OCI-LY1 (cell line): ENCODE data around the gene RNF19B.

ENCODE experiments used
- H2AFZ ChIP-seq: fragments of 200-600 bp; sonication (generic), shearing (Covaris generic); 2 replicates; pipeline ENCODE4 v1.6.0; 2014; ENCODE audit warnings: antibody characterized with exemption, mild to moderate bottlenecking, low read length
- H3F3A ChIP-seq: fragments of 200-600 bp; sonication (generic), shearing (Covaris generic); 2 replicates; pipeline ENCODE4 v1.6.0; 2014; ENCODE audit warnings: mild to moderate bottlenecking, antibody characterized with exemption, low read length, moderate library complexity; ENCODE audit not compliant: insufficient read depth
- H3K27ac ChIP-seq: fragments of 200-600 bp; sonication (generic); 2 replicates; pipeline ENCODE4 v1.5.1; 2014; ENCODE audit warnings: low read length, mixed run types, mild to moderate bottlenecking, low read depth; ENCODE audit not compliant: poor library complexity, severe bottlenecking
- H3K27me3 ChIP-seq: fragments of 200-600 bp; sonication (generic); 2 replicates; pipeline ENCODE4 v1.6.0; 2014; ENCODE audit warnings: antibody characterized with exemption, mild to moderate bottlenecking, low read length, moderate library complexity; ENCODE audit not compliant: insufficient read depth
- H3K36me3 ChIP-seq: fragments of 200-600 bp; sonication (generic); 2 replicates; pipeline ENCODE4 v1.6.1; 2014; ENCODE audit warnings: mild to moderate bottlenecking, antibody characterized with exemption, low read length, moderate library complexity, mixed read lengths; ENCODE audit not compliant: insufficient read depth
- H3K4me1 ChIP-seq: fragments of 200-600 bp; sonication (generic); 2 replicates; pipeline ENCODE4 v1.5.1; 2014; ENCODE audit warnings: mild to moderate bottlenecking, low read length, moderate library complexity; ENCODE audit not compliant: insufficient read depth, severe bottlenecking
- H3K4me2 ChIP-seq: fragments of 200-600 bp; sonication (generic), shearing (Covaris generic); 2 replicates; pipeline ENCODE4 v1.6.1; 2014; ENCODE audit warnings: low read length
- H3K4me3 ChIP-seq: fragments of 200-600 bp; sonication (generic); 2 replicates; pipeline ENCODE4 v1.5.1; 2014; ENCODE audit warnings: low read length, low read depth, mild to moderate bottlenecking, mixed read lengths; ENCODE audit not compliant: poor library complexity, severe bottlenecking
- H3K79me2 ChIP-seq: fragments of 200-600 bp; shearing (Covaris generic); 2 replicates; pipeline ENCODE4 v1.6.1; 2016; ENCODE audit warnings: mixed run types, low read length, mixed read lengths; ENCODE audit not compliant: insufficient read depth
- H3K9ac ChIP-seq: fragments of 200-600 bp; sonication (generic), shearing (Covaris generic); 2 replicates; pipeline ENCODE4 v1.6.1; 2014; ENCODE audit warnings: mild to moderate bottlenecking, low read length, mixed read lengths
- H3K9me2 ChIP-seq: fragments of 200-600 bp; sonication (generic), shearing (Covaris generic); 2 replicates; pipeline ENCODE4 v1.6.1; 2014; ENCODE audit warnings: low read depth, mild to moderate bottlenecking, low read length, mixed read lengths
- H3K9me3 ChIP-seq: fragments of 200-600 bp; shearing (Covaris generic); 2 replicates; pipeline ENCODE4 v1.6.1; 2014; ENCODE audit warnings: low read length, mixed read lengths
- H4K20me1 ChIP-seq: fragments of 200-600 bp; sonication (generic), shearing (Covaris generic); 2 replicates; pipeline ENCODE4 v1.6.0; 2016; ENCODE audit warnings: mild to moderate bottlenecking, low read length; ENCODE audit not compliant: insufficient read depth
- CTCF ChIP-seq: fragments of 200-600 bp; sonication (generic), shearing (Covaris generic); IDR thresholded peaks from 2 replicates; pipeline ENCODE4 v1.5.1; 2017; ENCODE audit warnings: mild to moderate bottlenecking, antibody characterized with exemption, low read length, moderate library complexity, mixed read lengths
- EZH2 ChIP-seq: fragments of 200-600 bp; sonication (generic), shearing (Covaris generic); IDR thresholded peaks from 2 replicates; pipeline ENCODE4 v1.8.0; 2017; ENCODE audit warnings: borderline replicate concordance, mixed run types, mild to moderate bottlenecking, antibody characterized with exemption, low read length, moderate library complexity, mixed read lengths

Gene RNF19B

GRCh38 chr1:32893198-32894018 lies 71.2 kb downstream of the RNF19B start:
- TF ChIP-seq CTCF (no peak), EZH2 (no peak)
- no peak overlapping the region for H2AFZ ChIP-seq
- no peaks in the 10 kb centered on the region for H3K79me2 ChIP-seq
- H3K27me3 ChIP-seq, result peaks cover 5% of the 10 kb centered on the region; the same call in 1 of the 2 replicates
- H3K9me3 ChIP-seq, result no peaks in the 10 kb centered on the region
- no peaks in the 10 kb centered on the region for H3K9me2 ChIP-seq
- H3K4me1 ChIP-seq, result no peaks in the 10 kb centered on the region
- no peaks in the 10 kb centered on the region for H3K36me3 ChIP-seq
- H4K20me1 ChIP-seq, result no peaks in the 10 kb centered on the region
- no peak overlapping the region for H3K27ac ChIP-seq
- H3K4me2 ChIP-seq, result no peak overlapping the region
- H3K9ac ChIP-seq, result no peak overlapping the region
- no peak overlapping the region for H3K4me3 ChIP-seq
- no peaks in the 10 kb centered on the region for H3F3A ChIP-seq

- H4K20me1 ChIP-seq, result no peaks in the 10 kb centered on the region
- no peaks in the 10 kb centered on the region for H3K9me2 ChIP-seq
- no peak overlapping the region for H3K9ac ChIP-seq
- TF ChIP-seq EZH2 (no peak), CTCF (no peak)
- no peak overlapping the region for H3K4me3 ChIP-seq
- H3K9me3 ChIP-seq, result no peaks in the 10 kb centered on the region
- no peaks in the 10 kb centered on the region for H3K36me3 ChIP-seq
- H3F3A ChIP-seq, result no peaks in the 10 kb centered on the region
- peaks cover 8% of the 10 kb centered on the region for H3K27me3 ChIP-seq
- no peak overlapping the region for H3K27ac ChIP-seq
- H3K4me1 ChIP-seq, result no peaks in the 10 kb centered on the region
- H3K79me2 ChIP-seq, result no peaks in the 10 kb centered on the region
- H2AFZ ChIP-seq, result no peak overlapping the region
- no peak overlapping the region for H3K4me2 ChIP-seq
These were observed 72.0 kb downstream of the RNF19B start for GRCh38 chr1:32892368-32893197.

GRCh38 chr1:32891630-32892029 lies 73.0 kb downstream of the RNF19B start:
- H3K9me2 ChIP-seq, result no peaks in the 10 kb centered on the region
- H3K27me3 ChIP-seq, result peaks cover 8% of the 10 kb centered on the region
- no peaks in the 10 kb centered on the region for H3K4me1 ChIP-seq
- no peak overlapping the region for H3K27ac ChIP-seq
- no peak overlapping the region for H3K9ac ChIP-seq
- TF ChIP-seq CTCF, result no peak
- H3K79me2 ChIP-seq, result no peaks in the 10 kb centered on the region
- H3K9me3 ChIP-seq, result no peaks in the 10 kb centered on the region
- no peaks in the 10 kb centered on the region for H4K20me1 ChIP-seq
- H3K4me3 ChIP-seq, result no peak overlapping the region
- H2AFZ ChIP-seq, result no peak overlapping the region
- no peaks in the 10 kb centered on the region for H3F3A ChIP-seq
- no peak overlapping the region for H3K4me2 ChIP-seq
- H3K36me3 ChIP-seq, result no peaks in the 10 kb centered on the region
